Upper lobe of right lung (tissue), 1 donor: Measurements from ENCODE around the gene FZR1. TPM values are rescaled to one million over a fixed set of nuclear protein-coding genes. Genes with fewer than 3 reads are reported as not detected.

Experiments
- ATAC-seq: fragments of 200-7000 bp; cut with Tn5 transposase; one replicate; pipeline ENCODE4 v1.9.1; 2020; ENCODE audit warnings: mild to moderate bottlenecking, moderate library complexity
- DNase-seq: peaks from one replicate; pipeline ENCODE4 v3.0.0-alpha.2; 2020
- H3K27ac ChIP-seq: fragments of 200-600 bp; one replicate; pipeline ENCODE4 v1.8.0; 2022
- H3K27me3 ChIP-seq: fragments of 200-600 bp; one replicate; pipeline ENCODE4 v1.8.0; 2022; ENCODE audit warnings: mild to moderate bottlenecking
- H3K36me3 ChIP-seq: fragments of 200-600 bp; one replicate; pipeline ENCODE4 v1.8.0; 2022
- H3K4me1 ChIP-seq: fragments of 200-600 bp; one replicate; pipeline ENCODE4 v1.8.0; 2022
- H3K4me3 ChIP-seq: fragments of 200-600 bp; one replicate; pipeline ENCODE4 v1.8.0; 2022; ENCODE audit warnings: mild to moderate bottlenecking
- H3K9me3 ChIP-seq: fragments of 200-600 bp; one replicate; pipeline ENCODE4 v1.8.0; 2022
- intact Hi-C: fragments of 100-400 bp; cut with DNase I; formaldehyde crosslinking; loops from one replicate; pipeline ENCODE4 v1.11.0; 2022
- total RNA-seq: library from RNA; stranded (reverse); fragmentation: NEBNext Ultra II Directional; extraction: Animal tissue kit (Norgen Biotek cat#: 25700); gene quantifications from one replicate; pipeline ENCODE4 v1.2.1, GENCODE V29; 2021
- TF ChIP-seq, protein P1 (sequence below): fragments of 200-600 bp; IDR thresholded peaks from one replicate; pipeline ENCODE4 v1.8.0; 2022; ENCODE audit warnings: antibody characterized with exemption
- donor health status: DM: no; HTN: yes; CAD: no; lungs with severe emphysema.

FZR1 gene
- total RNA-seq, 1 donor from 2014 or later: 30.8 TPM

DNA sequence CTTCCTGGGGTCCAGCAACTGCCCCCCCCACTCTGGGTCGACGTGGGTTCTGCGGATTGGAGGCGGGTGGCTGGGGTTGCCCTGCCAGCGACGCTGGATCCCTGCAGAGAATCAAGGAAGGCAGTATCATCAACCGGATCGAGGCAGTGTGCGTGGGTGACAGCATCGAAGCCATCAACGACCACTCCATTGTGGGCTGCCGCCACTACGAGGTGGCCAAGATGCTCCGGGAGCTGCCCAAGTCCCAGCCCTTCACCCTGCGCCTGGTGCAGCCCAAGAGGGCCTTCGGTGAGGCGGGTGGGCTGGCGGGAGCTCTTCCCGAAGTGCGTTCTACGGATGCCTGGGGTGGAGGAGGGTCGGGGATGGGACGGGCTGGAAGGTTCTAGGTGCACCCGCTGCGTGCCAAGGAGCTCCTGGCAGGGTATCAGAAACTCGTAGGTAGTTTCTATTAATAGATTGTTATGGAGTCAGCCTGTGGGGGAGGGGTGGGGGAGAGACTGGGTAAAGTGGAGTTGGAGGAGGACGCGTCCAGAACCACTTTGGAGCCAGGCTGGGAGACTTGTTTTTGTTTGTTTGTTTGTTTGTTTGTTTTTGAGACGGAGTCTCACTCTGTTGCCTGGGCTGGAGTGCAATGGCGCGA is 80.7 kb downstream of the FZR1 start:
- Histone ChIP-seq H3K4me3 (no peak overlapping the region), H3K9me3 (no peaks in the 10 kb centered on the region), H3K36me3 (no peaks in the 10 kb centered on the region), H3K27ac (no peak overlapping the region), H3K27me3 (peaks cover 19% of the 10 kb centered on the region), H3K4me1 (peaks cover 3% of the 10 kb centered on the region)
- TF ChIP-seq, protein P1, sequence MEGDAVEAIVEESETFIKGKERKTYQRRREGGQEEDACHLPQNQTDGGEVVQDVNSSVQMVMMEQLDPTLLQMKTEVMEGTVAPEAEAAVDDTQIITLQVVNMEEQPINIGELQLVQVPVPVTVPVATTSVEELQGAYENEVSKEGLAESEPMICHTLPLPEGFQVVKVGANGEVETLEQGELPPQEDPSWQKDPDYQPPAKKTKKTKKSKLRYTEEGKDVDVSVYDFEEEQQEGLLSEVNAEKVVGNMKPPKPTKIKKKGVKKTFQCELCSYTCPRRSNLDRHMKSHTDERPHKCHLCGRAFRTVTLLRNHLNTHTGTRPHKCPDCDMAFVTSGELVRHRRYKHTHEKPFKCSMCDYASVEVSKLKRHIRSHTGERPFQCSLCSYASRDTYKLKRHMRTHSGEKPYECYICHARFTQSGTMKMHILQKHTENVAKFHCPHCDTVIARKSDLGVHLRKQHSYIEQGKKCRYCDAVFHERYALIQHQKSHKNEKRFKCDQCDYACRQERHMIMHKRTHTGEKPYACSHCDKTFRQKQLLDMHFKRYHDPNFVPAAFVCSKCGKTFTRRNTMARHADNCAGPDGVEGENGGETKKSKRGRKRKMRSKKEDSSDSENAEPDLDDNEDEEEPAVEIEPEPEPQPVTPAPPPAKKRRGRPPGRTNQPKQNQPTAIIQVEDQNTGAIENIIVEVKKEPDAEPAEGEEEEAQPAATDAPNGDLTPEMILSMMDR: no peak
- intact Hi-C loops: loop anchor here (5.0 kb wide), 1 partner anchor 35 kb away; no protein-coding TSS in a partner anchor
- DNase-seq: no peak
- ATAC-seq: peak; percentile 52

Other genes with a start within 250 kb of the FZR1 start
- gene NFIC, start 139.7 kb upstream of the FZR1 start, total RNA-seq: 150 TPM
- gene SMIM24, start 25.8 kb upstream of the FZR1 start, total RNA-seq: not detected
- gene SMIM44, start 22.9 kb upstream of the FZR1 start, total RNA-seq: not detected
- gene DOHH, start 5.6 kb upstream of the FZR1 start, total RNA-seq: 12.2 TPM
- gene TEKTIP1, start 32.9 kb downstream of the FZR1 start, total RNA-seq: 3.2 TPM
- 95.9 TPM for gene MFSD12, start 51.3 kb downstream of the FZR1 start, total RNA-seq
- gene HMG20B, start 66.6 kb downstream of the FZR1 start, total RNA-seq: 60.0 TPM
- 6.5 TPM for gene GIPC3, start 79.2 kb downstream of the FZR1 start, total RNA-seq
- 4.7 TPM for gene TBXA2R, start 100.6 kb downstream of the FZR1 start, total RNA-seq
- gene CACTIN, start 120.5 kb downstream of the FZR1 start, total RNA-seq: 24.3 TPM
- gene PIP5K1C, start 194.2 kb downstream of the FZR1 start, total RNA-seq: 42.1 TPM
- gene TJP3, start 202.1 kb downstream of the FZR1 start, total RNA-seq: 23.0 TPM